HFF-Myc (cell line): ENCODE data around the gene MUC16.

Source experiments
- DNase-seq: peaks from one replicate; pipeline ENCODE4 v3.0.0-alpha.2; 2011; ENCODE audit warnings: low read depth; ENCODE audit errors: extremely low read depth
- H3K4me3 ChIP-seq: replicated peaks from 2 replicates; pipeline ENCODE4 v1.5.1; 2011; ENCODE audit warnings: low read depth, mild to moderate bottlenecking, control low read depth, low read length
- CTCF ChIP-seq: IDR thresholded peaks from 2 replicates; pipeline ENCODE4 v1.5.1; 2012; ENCODE audit warnings: mild to moderate bottlenecking, low read depth, low read length, control low read depth; ENCODE audit errors: missing control alignments

Gene MUC16

GRCh38 chr19:9052894-9053293, 42.7 kb upstream of the MUC16 start:
- TF ChIP-seq CTCF, result no peak
- no peak overlapping the region for H3K4me3 ChIP-seq
- DNase-seq, result no peak

- H3K4me3 ChIP-seq, result no peak overlapping the region
- TF ChIP-seq CTCF, result no peak
- DNase-seq, result no peak
These were observed 36.5 kb upstream of the MUC16 start for GRCh38 chr19:9046694-9047093.

GRCh38 chr19:9044449-9044848, 34.2 kb upstream of the MUC16 start:
- no peak overlapping the region for H3K4me3 ChIP-seq
- TF ChIP-seq CTCF, result no peak
- DNase-seq, result no peak

- no peak overlapping the region for H3K4me3 ChIP-seq
- no peak for TF ChIP-seq CTCF
- no peak for DNase-seq
These were observed 33.3 kb upstream of the MUC16 start for GRCh38 chr19:9043524-9043923.

- no peak for TF ChIP-seq CTCF
- H3K4me3 ChIP-seq, result no peak overlapping the region
- DNase-seq, result no peak
These were observed 30.8 kb upstream of the MUC16 start for GRCh38 chr19:9041023-9041422.

- DNase-seq, result no peak
- H3K4me3 ChIP-seq, result no peak overlapping the region
- TF ChIP-seq CTCF, result no peak
These were observed 29.9 kb upstream of the MUC16 start for GRCh38 chr19:9040131-9040530.

GRCh38 chr19:9039728-9040127, 29.5 kb upstream of the MUC16 start:
- DNase-seq, result no peak
- no peak for TF ChIP-seq CTCF
- H3K4me3 ChIP-seq, result no peak overlapping the region
